ENCODE measurements around the gene VRTN. TPM values are rescaled to one million over a fixed set of nuclear protein-coding genes. Genes with fewer than 3 reads are reported as not detected.
A peak's percentile ranks its signal among the peaks of the same experiment; 100 is the strongest.

The VRTN gene
- total and polyA plus RNA-seq, 9 of the 15 experiments (the other 6 are each of a cell fraction or from before 2014, with no cell fraction given), result 0.05 to 0.09 (median 0.06) TPM; not detected in 6

GRCh38 chr14:74400919-74401503, 52.7 kb downstream of the VRTN start:
- CTCF ChIA-PET (ENCODE audit: low intra/inter-chr PET ratio), result no interaction called here
- in situ Hi-C loops (cut with MboI) (no loop called here), intact Hi-C loops (cut with micrococcal nuclease) (no loop called here)
- no peaks in the 10 kb centered on the region for H3K36me3 ChIP-seq (ENCODE audit: control insufficient read depth, insufficient read depth, low read length)
- TF ChIP-seq KLF6 (CRISPR knock-in tag; IDR thresholded peaks at IDR 0.05; ENCODE audit: borderline replicate concordance) (no peak), RBM25 (IDR thresholded peaks at IDR 0.05; ENCODE audit: low read depth, low read length, severe bottlenecking) (peak; percentile 90), RCOR1 (IDR thresholded peaks at IDR 0.05; ENCODE audit: borderline replicate concordance in 1 of 2, low read depth in 2 of 2, low read length in 2 of 2) (0 out of 4 replicates have a peak, but pooled peaks of 1 of the 2 experiments have one; percentile 10), BCOR (IDR thresholded peaks at IDR 0.05) (peak; percentile 78), EP400 (IDR thresholded peaks at IDR 0.05) (no peak), KDM1A (IDR thresholded peaks at IDR 0.05) (peak in 1 of 2 experiments; percentile 48; a peak in 1 of 4 replicates), ADNP (tag; IDR thresholded peaks at IDR 0.05) (peak; percentile 52; the same call in 1 of the 2 replicates)
- ATAC-seq (no peak), DNase-seq (ENCODE audit: extremely low read depth in 1 of 4, low spot score in 3 of 4) (no peak), FAIRE-seq (no peak)
- BruUV-seq (replicated peaks), result no TSS peak
- H3K9me1 ChIP-seq (ENCODE audit: control insufficient read depth, insufficient read depth, low read length), result no peaks in the 10 kb centered on the region
- H3K9ac ChIP-seq (ENCODE audit: insufficient read depth in 1 of 2, low read depth in 2 of 2, low read length in 2 of 2), result no peak overlapping the region
- H3K27ac ChIP-seq (ENCODE audit: extremely low read depth, low read depth, low read length), result no peak overlapping the region
- H2AFZ ChIP-seq (ENCODE audit: low read depth, low read length), result no peak overlapping the region
- no peaks in the 10 kb centered on the region for H3K4me1 ChIP-seq (replicated peaks in 1 of 2; ENCODE audit: control insufficient read depth in 2 of 2, insufficient read depth in 2 of 2, low read length in 2 of 2)
- no peak overlapping the region for H3K4me3 ChIP-seq
- WGBS (ENCODE audit: insufficient coverage, low coverage, missing lambda C conversion rate), result 2% methylated on average over 5 of the region's 8 CpGs
- H3K9me3 ChIP-seq (replicated peaks; ENCODE audit: control insufficient read depth, insufficient read depth, low read depth, low read length), result no peaks in the 10 kb centered on the region
- POLR2A ChIA-PET, result interaction anchor here (0.7 to 0.9 kb wide), 2 partner anchors 11 to 448 kb away, joined by 3 read pairs; no protein-coding TSS in a partner anchor
- H4K20me1 ChIP-seq (replicated peaks; ENCODE audit: control insufficient read depth, insufficient read depth, low read length), result no peaks in the 10 kb centered on the region
- no peak overlapping the region for H3K4me2 ChIP-seq (ENCODE audit: insufficient read depth, low read length)
- no peaks in the 10 kb centered on the region for H3K79me2 ChIP-seq (ENCODE audit: control insufficient read depth, insufficient read depth, low read length)
- H3K27me3 ChIP-seq (ENCODE audit: control insufficient read depth in 2 of 2, insufficient read depth in 2 of 2, low read length in 2 of 2), result peaks cover 0 to 38% of the 10 kb centered on the region in 2 experiments; a peak in 3 of 5 replicates
